Karpas-422 (cell line): ENCODE measurements around the gene LRRC51. TPM values are rescaled to one million over a fixed set of nuclear protein-coding genes. Genes with fewer than 3 reads are reported as not detected.

ENCODE experiments used
- DNase-seq: peaks from one replicate; pipeline ENCODE4 v3.0.0-alpha.2; 2015
- H2AFZ ChIP-seq: fragments of 200-600 bp; sonication (generic); 2 replicates; pipeline ENCODE4 v1.6.1; 2014; ENCODE audit warnings: antibody characterized with exemption, low read length, mixed read lengths
- H3K27ac ChIP-seq: fragments of 200-600 bp; sonication (generic); 2 replicates; pipeline ENCODE4 v1.5.1; 2014; ENCODE audit warnings: mild to moderate bottlenecking, low read length, moderate library complexity
- H3K27me3 ChIP-seq: fragments of 200-600 bp; sonication (generic); 2 replicates; pipeline ENCODE4 v1.6.1; 2014; ENCODE audit warnings: low read length, mixed read lengths
- H3K36me3 ChIP-seq: fragments of 200-600 bp; sonication (generic); 2 replicates; pipeline ENCODE4 v1.6.1; 2014; ENCODE audit warnings: low read length, mixed read lengths; ENCODE audit not compliant: insufficient read depth
- H3K4me1 ChIP-seq: fragments of 200-600 bp; sonication (generic); 2 replicates; pipeline ENCODE4 v1.6.1; 2014; ENCODE audit warnings: mild to moderate bottlenecking, low read length, mixed read lengths
- H3K4me2 ChIP-seq: fragments of 200-600 bp; sonication (generic); 2 replicates; pipeline ENCODE4 v1.6.1; 2014; ENCODE audit warnings: low read length, low read depth, mild to moderate bottlenecking; ENCODE audit not compliant: poor library complexity, severe bottlenecking
- H3K4me3 ChIP-seq: fragments of 200-600 bp; sonication (generic); 2 replicates; pipeline ENCODE4 v1.5.1; 2014; ENCODE audit warnings: mild to moderate bottlenecking, antibody characterized with exemption, low read length, mixed read lengths
- H3K79me2 ChIP-seq: fragments of 200-600 bp; sonication (generic); 2 replicates; pipeline ENCODE4 v1.6.1; 2014; ENCODE audit warnings: mild to moderate bottlenecking, low read length, mixed read lengths
- H3K9ac ChIP-seq: fragments of 200-600 bp; sonication (generic); 2 replicates; pipeline ENCODE4 v1.6.0; 2014; ENCODE audit warnings: low read length
- H3K9me2 ChIP-seq: fragments of 200-600 bp; sonication (generic), shearing (Covaris generic); replicated peaks from 2 replicates; pipeline ENCODE4 v1.6.0; 2014; ENCODE audit warnings: mild to moderate bottlenecking, low read length, moderate library complexity; ENCODE audit not compliant: insufficient read depth
- H3K9me3 ChIP-seq: fragments of 300-700, 200-600 bp; sonication (generic); 2 replicates; pipeline ENCODE4 v1.6.1; 2014; ENCODE audit warnings: low read length, mixed read lengths
- H4K20me1 ChIP-seq: fragments of 200-600 bp; sonication (generic); 2 replicates; pipeline ENCODE4 v1.6.1; 2014; ENCODE audit warnings: mild to moderate bottlenecking, antibody characterized with exemption, low read length, low read depth; ENCODE audit not compliant: insufficient read depth
- total RNA-seq: library from RNA; depleted of rRNA; stranded (reverse); fragments of >200 nt; shearing (Covaris generic); gene quantifications from 2 replicates; pipeline ENCODE4 v1.2.3, GENCODE V29; 2014; ENCODE audit warnings: low replicate concordance

The LRRC51 gene
- total RNA-seq, 1 experiment from 2014 or later, result 2.3 TPM

DNA sequence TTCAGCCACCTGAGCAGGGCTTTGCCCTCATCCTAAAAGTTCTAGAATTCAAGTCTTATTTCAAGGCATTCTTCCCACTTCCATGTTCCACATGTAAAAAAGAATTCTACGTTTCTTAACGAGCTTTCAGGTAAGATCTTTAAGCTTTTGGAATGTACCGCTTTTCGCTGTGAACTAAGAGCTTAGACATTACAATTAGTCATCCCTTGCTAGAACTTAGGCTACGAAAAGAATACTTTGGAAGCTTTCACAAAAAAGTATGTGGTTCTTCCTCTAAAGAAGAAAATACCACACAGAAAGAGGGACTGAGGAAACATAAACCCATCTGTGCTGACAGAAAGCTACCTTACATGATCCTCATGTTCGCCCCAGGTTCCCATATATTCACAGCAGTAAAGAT is 2.2 kb upstream of the LRRC51 start:
- no peak for DNase-seq
- peaks cover 27% of the 10 kb centered on the region for H3K4me1 ChIP-seq
- no peaks in the 10 kb centered on the region for H3K36me3 ChIP-seq
- H3K27me3 ChIP-seq, result no peaks in the 10 kb centered on the region
- no peaks in the 10 kb centered on the region for H3K9me3 ChIP-seq
- H3K4me3 ChIP-seq, result peak overlapping the region; percentile 96
- peak overlapping the region; percentile 97 for H3K4me2 ChIP-seq
- no peak overlapping the region for H3K27ac ChIP-seq
- no peak overlapping the region for H2AFZ ChIP-seq
- H4K20me1 ChIP-seq, result peaks cover 19% of the 10 kb centered on the region
- peaks cover 49% of the 10 kb centered on the region for H3K79me2 ChIP-seq
- H3K9ac ChIP-seq, result no peak overlapping the region
- no peaks in the 10 kb centered on the region for H3K9me2 ChIP-seq

DNA sequence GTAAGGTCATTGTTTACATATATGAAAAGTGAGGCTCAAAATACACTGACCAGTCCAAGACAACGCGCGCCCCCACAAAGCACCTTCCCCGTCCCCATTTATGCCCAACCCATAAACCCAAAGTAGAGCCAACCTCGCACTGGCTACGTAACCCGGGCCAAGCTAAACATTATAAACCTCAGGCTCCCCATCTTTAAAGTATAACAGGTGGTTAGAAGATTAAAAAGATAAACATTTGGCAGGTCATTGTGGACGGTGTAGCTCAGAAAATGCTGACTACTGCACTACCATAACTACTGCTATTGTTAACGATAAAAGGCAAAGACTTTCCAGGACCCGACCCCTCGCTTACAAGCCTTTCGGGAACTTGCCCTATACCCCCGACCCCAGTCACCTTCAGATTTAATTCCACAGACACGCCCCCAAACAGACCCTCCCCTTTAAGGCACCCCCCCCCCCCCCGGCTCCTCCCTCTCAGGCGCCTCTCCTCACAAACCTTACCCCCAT is 778 bp upstream of the LRRC51 start:
- Histone ChIP-seq H3K4me3 (peak overlapping the region; percentile 96), H3K4me1 (peaks cover 27% of the 10 kb centered on the region), H3K9me3 (no peaks in the 10 kb centered on the region), H3K9ac (peak overlapping the region; percentile 74), H3K27ac (peak overlapping the region; percentile 44), H4K20me1 (peaks cover 17% of the 10 kb centered on the region; the same call in 1 of the 2 replicates), H3K79me2 (peaks cover 41% of the 10 kb centered on the region), H3K9me2 (no peaks in the 10 kb centered on the region), H3K4me2 (peak overlapping the region; percentile 97), H3K27me3 (no peaks in the 10 kb centered on the region), H3K36me3 (no peaks in the 10 kb centered on the region), H2AFZ (peak overlapping the region; percentile 45; the same call in 1 of the 2 replicates)
- no peak for DNase-seq

DNA sequence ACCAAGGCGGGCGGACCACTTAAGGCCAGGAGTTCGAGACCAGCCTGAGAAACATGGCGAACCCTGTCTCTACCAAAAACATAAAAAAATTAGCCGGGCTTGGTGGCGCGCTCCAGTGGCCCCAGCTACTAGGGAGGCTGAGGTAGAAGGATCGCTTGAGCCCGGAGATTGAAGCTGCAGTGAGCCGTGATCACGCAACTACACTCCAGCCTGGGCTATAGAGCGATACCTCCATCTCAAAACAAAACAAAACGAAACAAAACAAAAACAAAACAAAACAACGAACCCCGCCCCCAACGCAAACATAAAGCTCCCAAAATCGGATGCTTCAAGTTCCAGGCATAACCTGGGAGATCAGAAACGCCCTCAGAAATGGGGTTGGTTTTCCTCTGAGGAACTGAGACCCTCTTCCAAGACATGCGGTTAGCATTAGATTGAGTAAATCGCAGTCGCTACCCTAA is 564 bp downstream of the LRRC51 start:
- H3K9me3 ChIP-seq, result no peaks in the 10 kb centered on the region
- peak overlapping the region; percentile 70 for H3K4me3 ChIP-seq
- H3K27ac ChIP-seq, result no peak overlapping the region
- H3K36me3 ChIP-seq, result no peaks in the 10 kb centered on the region
- peaks cover 32% of the 10 kb centered on the region for H3K79me2 ChIP-seq
- peak overlapping the region; percentile 65 for H3K9ac ChIP-seq
- H3K4me2 ChIP-seq, result peak overlapping the region; percentile 73
- H3K4me1 ChIP-seq, result peaks cover 22% of the 10 kb centered on the region
- no peaks in the 10 kb centered on the region for H3K27me3 ChIP-seq
- peaks cover 7% of the 10 kb centered on the region; the same call in 1 of the 2 replicates for H4K20me1 ChIP-seq
- no peaks in the 10 kb centered on the region for H3K9me2 ChIP-seq
- no peak for DNase-seq
- H2AFZ ChIP-seq, result peak overlapping the region; percentile 88; the same call in 1 of the 2 replicates

DNA sequence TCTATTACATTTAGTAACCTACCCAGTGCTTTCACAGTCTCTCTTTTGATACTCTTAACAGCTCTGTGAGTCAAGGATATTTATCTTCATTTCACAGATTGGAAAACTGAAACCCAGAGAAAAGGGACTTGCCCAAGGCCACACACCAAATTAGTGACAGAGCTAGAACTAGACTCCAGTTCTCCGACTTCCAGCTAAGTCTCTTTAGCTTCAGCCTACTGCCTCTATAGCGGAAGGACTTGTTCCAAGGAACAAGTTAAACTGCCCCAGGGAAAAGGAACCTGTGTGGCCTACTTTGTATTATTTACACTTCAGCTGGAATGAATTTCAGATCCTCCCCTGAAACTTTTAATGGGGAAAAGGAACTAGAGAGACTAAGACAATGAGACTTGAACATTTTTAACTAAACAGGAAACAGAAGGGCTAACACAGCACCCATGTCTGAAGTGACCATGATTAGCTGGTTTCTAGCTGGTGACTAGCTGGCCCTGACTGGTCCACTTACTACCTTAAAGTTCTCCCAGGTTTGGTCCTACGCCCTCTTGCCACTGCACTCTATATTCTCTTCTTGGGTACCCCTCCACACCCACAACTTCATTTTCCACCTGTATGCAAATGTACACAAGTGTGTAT is 1.3 kb downstream of the LRRC51 start:
- H3K9ac ChIP-seq, result no peak overlapping the region
- H3K4me1 ChIP-seq, result peaks cover 23% of the 10 kb centered on the region
- H3K4me3 ChIP-seq, result no peak overlapping the region
- peaks cover 28% of the 10 kb centered on the region for H3K79me2 ChIP-seq
- H2AFZ ChIP-seq, result no peak overlapping the region
- no peak for DNase-seq
- no peaks in the 10 kb centered on the region for H3K27me3 ChIP-seq
- H3K36me3 ChIP-seq, result no peaks in the 10 kb centered on the region
- H3K27ac ChIP-seq, result no peak overlapping the region
- peaks cover 11% of the 10 kb centered on the region for H4K20me1 ChIP-seq
- H3K9me2 ChIP-seq, result no peaks in the 10 kb centered on the region
- H3K9me3 ChIP-seq, result no peaks in the 10 kb centered on the region
- no peak overlapping the region for H3K4me2 ChIP-seq

DNA sequence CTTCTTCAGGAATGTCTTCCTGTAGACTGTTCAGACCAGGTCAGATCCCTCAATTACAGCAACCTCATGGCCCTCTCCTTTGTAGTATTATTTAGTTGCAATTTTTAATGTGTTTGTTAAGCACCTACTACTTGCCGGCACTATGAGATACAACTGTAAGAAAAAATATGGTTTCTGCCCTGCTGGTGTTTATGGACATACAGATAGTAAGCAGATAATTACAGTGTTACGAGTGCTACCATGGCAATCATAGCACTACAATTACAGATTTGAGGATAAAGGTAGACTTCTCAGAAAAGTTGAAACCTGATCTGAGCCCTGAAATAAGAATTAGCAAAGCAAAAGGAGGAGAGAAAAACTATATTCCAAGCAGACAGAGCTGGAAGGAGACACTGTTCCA is 2.8 kb downstream of the LRRC51 start:
- H2AFZ ChIP-seq, result no peak overlapping the region
- H4K20me1 ChIP-seq, result peaks cover 6% of the 10 kb centered on the region
- no peak for DNase-seq
- no peak overlapping the region for H3K27ac ChIP-seq
- peaks cover 15% of the 10 kb centered on the region for H3K79me2 ChIP-seq
- no peaks in the 10 kb centered on the region for H3K36me3 ChIP-seq
- H3K9ac ChIP-seq, result no peak overlapping the region
- H3K27me3 ChIP-seq, result no peaks in the 10 kb centered on the region
- no peak overlapping the region for H3K4me3 ChIP-seq
- no peaks in the 10 kb centered on the region for H3K9me3 ChIP-seq
- H3K9me2 ChIP-seq, result no peaks in the 10 kb centered on the region
- H3K4me2 ChIP-seq, result no peak overlapping the region
- peaks cover 26% of the 10 kb centered on the region for H3K4me1 ChIP-seq

DNA sequence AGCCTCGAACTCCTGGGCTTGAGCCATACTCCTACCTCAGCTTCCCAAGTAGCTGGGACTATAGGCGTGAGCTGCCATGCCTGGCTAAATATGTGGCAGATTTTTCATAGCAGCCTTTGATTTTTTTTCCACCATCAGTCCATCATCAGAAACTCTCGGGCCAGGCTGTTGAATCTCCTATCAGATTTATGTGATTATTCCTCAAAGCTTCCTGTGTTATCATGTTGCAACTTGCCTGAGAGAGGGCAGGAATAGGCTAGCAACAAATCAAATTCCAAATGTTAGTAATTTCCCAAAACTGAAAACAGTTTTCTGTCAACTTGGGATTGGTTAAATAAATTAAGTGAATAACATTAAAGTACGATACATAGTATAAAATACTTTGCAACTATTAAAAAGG is 3.4 kb downstream of the LRRC51 start:
- Histone ChIP-seq H3K4me2 (no peak overlapping the region), H2AFZ (no peak overlapping the region), H3K4me1 (peaks cover 19% of the 10 kb centered on the region), H3K36me3 (no peaks in the 10 kb centered on the region), H3K4me3 (no peak overlapping the region), H4K20me1 (peaks cover 5% of the 10 kb centered on the region; the same call in 1 of the 2 replicates), H3K9ac (no peak overlapping the region), H3K9me3 (no peaks in the 10 kb centered on the region), H3K9me2 (no peaks in the 10 kb centered on the region), H3K27ac (no peak overlapping the region), H3K27me3 (no peaks in the 10 kb centered on the region), H3K79me2 (peaks cover 8% of the 10 kb centered on the region)
- DNase-seq, result no peak

DNA sequence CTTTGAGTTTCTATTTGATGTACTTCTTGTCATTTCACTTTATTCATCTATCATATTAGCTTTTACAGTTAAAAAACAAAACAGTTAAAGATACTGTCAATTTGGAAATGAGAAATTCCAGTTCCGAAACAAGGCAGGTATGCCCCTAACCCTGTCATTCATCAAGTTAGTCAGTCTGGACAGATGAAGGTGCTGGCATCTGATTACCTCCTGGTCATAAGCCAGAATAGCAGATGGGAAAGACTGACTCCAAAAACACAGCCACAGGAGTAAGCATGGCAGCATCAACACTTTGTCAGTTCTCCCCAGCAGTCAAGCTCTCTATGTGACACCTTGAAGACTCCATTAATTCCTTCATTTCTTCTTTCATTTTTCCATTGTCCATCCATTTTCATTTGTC is 4.3 kb downstream of the LRRC51 start:
- H3K9ac ChIP-seq, result no peak overlapping the region
- no peak overlapping the region for H3K4me2 ChIP-seq
- no peaks in the 10 kb centered on the region for H3K79me2 ChIP-seq
- peaks cover 12% of the 10 kb centered on the region for H3K4me1 ChIP-seq
- no peaks in the 10 kb centered on the region for H3K36me3 ChIP-seq
- DNase-seq, result no peak
- peaks cover 5% of the 10 kb centered on the region; the same call in 1 of the 2 replicates for H4K20me1 ChIP-seq
- H3K9me3 ChIP-seq, result no peaks in the 10 kb centered on the region
- no peak overlapping the region for H2AFZ ChIP-seq
- no peak overlapping the region for H3K4me3 ChIP-seq
- H3K9me2 ChIP-seq, result no peaks in the 10 kb centered on the region
- H3K27ac ChIP-seq, result no peak overlapping the region
- no peaks in the 10 kb centered on the region for H3K27me3 ChIP-seq

DNA sequence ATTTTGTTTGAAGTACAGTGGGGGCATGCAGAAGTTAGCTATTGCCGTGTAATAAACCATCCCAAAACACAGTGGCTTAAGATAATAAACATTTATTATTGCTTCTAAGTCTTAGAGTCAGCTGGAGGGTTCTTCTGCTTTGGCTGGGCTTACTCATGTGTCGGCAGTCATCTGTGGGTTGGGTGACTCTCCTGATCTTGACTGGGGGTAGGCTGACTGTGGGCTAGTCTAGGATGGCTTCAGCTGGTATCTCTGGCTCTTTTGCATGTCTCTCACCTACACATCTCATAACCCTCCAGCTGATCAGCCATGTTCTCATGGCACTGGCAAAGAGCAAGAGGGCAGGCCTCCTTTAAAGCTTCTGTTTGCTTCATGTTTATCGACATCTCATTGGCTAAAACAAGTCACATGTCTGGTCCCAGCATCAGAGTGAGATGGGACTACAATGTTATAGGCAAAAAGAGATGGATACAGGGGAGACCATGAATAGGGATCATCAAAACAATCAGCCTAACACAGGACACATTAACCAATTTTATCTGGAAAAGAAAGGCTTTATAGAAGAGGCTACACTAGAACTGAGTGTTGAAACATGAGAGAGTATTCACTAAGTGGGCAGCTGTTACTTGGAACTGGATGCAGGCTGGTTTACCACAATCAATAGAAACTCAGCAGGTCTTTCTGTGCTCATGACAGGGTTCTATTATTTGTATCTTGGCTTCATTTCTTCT is 5.1 kb downstream of the LRRC51 start:
- Histone ChIP-seq H3K4me3 (no peak overlapping the region), H2AFZ (no peak overlapping the region), H3K9me3 (no peaks in the 10 kb centered on the region), H3K36me3 (no peaks in the 10 kb centered on the region), H3K27ac (no peak overlapping the region), H3K9ac (no peak overlapping the region), H3K4me1 (peaks cover 12% of the 10 kb centered on the region), H3K27me3 (no peaks in the 10 kb centered on the region), H3K79me2 (no peaks in the 10 kb centered on the region), H4K20me1 (peaks cover 5% of the 10 kb centered on the region; the same call in 1 of the 2 replicates), H3K9me2 (no peaks in the 10 kb centered on the region), H3K4me2 (no peak overlapping the region)
- DNase-seq, result no peak
